ENCODE results near the gene RFXAP. TPM values are rescaled to one million over a fixed set of nuclear protein-coding genes. Genes with fewer than 3 reads are reported as not detected.

RFXAP gene
- total RNA-seq, 1 experiment from 2014 or later, result 8.7 TPM

GRCh38 chr13:36841391-36841790, 22.4 kb downstream of the RFXAP start:
- Histone ChIP-seq H3K23me2 (ENCODE audit: insufficient read length, low read depth, low read length, poor library complexity, severe bottlenecking) (no peaks in the 10 kb centered on the region), H4K8ac (replicated peaks; ENCODE audit: insufficient read length, low read depth, low read length) (no peak overlapping the region), H2BK15ac (ENCODE audit: low read depth, low read length) (no peak overlapping the region), H2BK12ac (ENCODE audit: insufficient read length, low read depth, low read length) (no peak overlapping the region), H2BK5ac (ENCODE audit: insufficient read length, low read length) (no peak overlapping the region), H2BK20ac (ENCODE audit: low read depth, low read length, poor library complexity, severe bottlenecking) (no peak overlapping the region), H3K4me1 (ENCODE audit: insufficient read depth, low read length) (peaks cover 4% of the 10 kb centered on the region; the same call in 1 of the 2 replicates), H3K4ac (ENCODE audit: low read depth, low read length) (no peak overlapping the region), H3K79me2 (ENCODE audit: insufficient read depth, low read length) (no peaks in the 10 kb centered on the region), H2BK120ac (ENCODE audit: low read depth, low read length, poor library complexity, severe bottlenecking) (no peak overlapping the region), H4K91ac (ENCODE audit: insufficient read length, low read depth, low read length) (no peak overlapping the region), H3K9ac (ENCODE audit: extremely low read depth, insufficient read length, low read length) (no peak overlapping the region), H3K18ac (ENCODE audit: insufficient read length, low read depth, low read length) (no peak overlapping the region), H3K27ac (ENCODE audit: insufficient read length, low read depth, low read length) (no peak overlapping the region), H3T11ph (ENCODE audit: low read length) (no peak overlapping the region), H3K27me3 (ENCODE audit: insufficient read depth, low read length) (no peaks in the 10 kb centered on the region), H3K56ac (ENCODE audit: insufficient read length, low read depth, low read length) (no peak overlapping the region), H2AFZ (ENCODE audit: low read length) (no peak overlapping the region), H4K5ac (ENCODE audit: insufficient read length, low read depth, low read length) (no peak overlapping the region), H3K14ac (ENCODE audit: insufficient read depth, low read length) (no peak overlapping the region), H4K20me1 (ENCODE audit: control insufficient read depth, insufficient read depth, insufficient read length) (no peaks in the 10 kb centered on the region), H3K79me1 (ENCODE audit: insufficient read depth, low read depth, low read length, poor library complexity, severe bottlenecking) (no peaks in the 10 kb centered on the region), H2AK5ac (ENCODE audit: insufficient read length, low read length) (no peak overlapping the region), H3K9me3 (ENCODE audit: control insufficient read depth, low read depth, low read length) (no peaks in the 10 kb centered on the region), H3K4me2 (ENCODE audit: insufficient read depth, insufficient read length, low read length) (no peak overlapping the region), H3K23ac (ENCODE audit: insufficient read length, low read depth, low read length) (no peak overlapping the region)
- no peak overlapping the region for H3K4me3 Mint-ChIP-seq
- peaks cover 24 to 28% of the 10 kb centered on the region in 2 experiments for H3K4me1 Mint-ChIP-seq
- H3K27ac Mint-ChIP-seq, result peak overlapping the region in 1 of 3 experiments; percentile 31; a peak in 1 of 7 replicates
- no peaks in the 10 kb centered on the region for H3K9me3 Mint-ChIP-seq
- no peaks in the 10 kb centered on the region for H3K36me3 Mint-ChIP-seq (ENCODE audit: insufficient read depth in 1 of 3, low read depth in 3 of 3)
- WGBS (ENCODE audit: extremely low coverage, insufficient read length, low lambda C conversion rate), result no CpG with 5 or more reads among the region's 5 CpGs
- TF ChIP-seq, protein P1, sequence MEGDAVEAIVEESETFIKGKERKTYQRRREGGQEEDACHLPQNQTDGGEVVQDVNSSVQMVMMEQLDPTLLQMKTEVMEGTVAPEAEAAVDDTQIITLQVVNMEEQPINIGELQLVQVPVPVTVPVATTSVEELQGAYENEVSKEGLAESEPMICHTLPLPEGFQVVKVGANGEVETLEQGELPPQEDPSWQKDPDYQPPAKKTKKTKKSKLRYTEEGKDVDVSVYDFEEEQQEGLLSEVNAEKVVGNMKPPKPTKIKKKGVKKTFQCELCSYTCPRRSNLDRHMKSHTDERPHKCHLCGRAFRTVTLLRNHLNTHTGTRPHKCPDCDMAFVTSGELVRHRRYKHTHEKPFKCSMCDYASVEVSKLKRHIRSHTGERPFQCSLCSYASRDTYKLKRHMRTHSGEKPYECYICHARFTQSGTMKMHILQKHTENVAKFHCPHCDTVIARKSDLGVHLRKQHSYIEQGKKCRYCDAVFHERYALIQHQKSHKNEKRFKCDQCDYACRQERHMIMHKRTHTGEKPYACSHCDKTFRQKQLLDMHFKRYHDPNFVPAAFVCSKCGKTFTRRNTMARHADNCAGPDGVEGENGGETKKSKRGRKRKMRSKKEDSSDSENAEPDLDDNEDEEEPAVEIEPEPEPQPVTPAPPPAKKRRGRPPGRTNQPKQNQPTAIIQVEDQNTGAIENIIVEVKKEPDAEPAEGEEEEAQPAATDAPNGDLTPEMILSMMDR (conservative IDR thresholded peaks at IDR 0.05), result no peak
- H3K27me3 Mint-ChIP-seq (ENCODE audit: low read depth), result no peaks in the 10 kb centered on the region
- no peak for DNase-seq

Data from H9 (cell line).